ENCODE results near the gene KIF3C. TPM values are rescaled to one million over a fixed set of nuclear protein-coding genes. Genes with fewer than 3 reads are reported as not detected.

The KIF3C gene
- total and polyA plus RNA-seq, 2 experiments from 2014 or later: 5.4 to 5.6 TPM

DNA sequence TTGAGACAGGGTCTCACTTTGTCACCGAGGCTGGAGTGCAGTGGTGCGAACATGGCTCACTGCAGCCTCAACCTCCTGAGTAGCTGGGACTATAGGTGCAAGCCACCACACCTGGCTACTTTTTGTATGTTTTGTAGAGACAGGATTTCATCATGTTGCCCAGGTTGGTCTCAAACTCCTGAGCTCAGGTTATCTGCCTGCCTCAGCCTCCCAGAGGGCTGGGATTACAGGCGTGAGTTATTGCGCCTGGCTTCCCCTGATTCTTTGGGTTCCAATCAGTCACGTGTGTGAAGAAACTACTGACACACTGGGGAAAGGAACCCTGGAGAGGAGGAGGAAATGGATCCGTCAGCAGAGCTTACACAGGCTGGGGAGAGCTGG lies 29.3 kb upstream of the KIF3C start:
- peaks cover 72% of the 10 kb centered on the region for H3K27me3 ChIP-seq
- no peaks in the 10 kb centered on the region for H3K36me3 ChIP-seq
- H3K4me3 ChIP-seq: no peak overlapping the region
- TF ChIP-seq, protein P1, sequence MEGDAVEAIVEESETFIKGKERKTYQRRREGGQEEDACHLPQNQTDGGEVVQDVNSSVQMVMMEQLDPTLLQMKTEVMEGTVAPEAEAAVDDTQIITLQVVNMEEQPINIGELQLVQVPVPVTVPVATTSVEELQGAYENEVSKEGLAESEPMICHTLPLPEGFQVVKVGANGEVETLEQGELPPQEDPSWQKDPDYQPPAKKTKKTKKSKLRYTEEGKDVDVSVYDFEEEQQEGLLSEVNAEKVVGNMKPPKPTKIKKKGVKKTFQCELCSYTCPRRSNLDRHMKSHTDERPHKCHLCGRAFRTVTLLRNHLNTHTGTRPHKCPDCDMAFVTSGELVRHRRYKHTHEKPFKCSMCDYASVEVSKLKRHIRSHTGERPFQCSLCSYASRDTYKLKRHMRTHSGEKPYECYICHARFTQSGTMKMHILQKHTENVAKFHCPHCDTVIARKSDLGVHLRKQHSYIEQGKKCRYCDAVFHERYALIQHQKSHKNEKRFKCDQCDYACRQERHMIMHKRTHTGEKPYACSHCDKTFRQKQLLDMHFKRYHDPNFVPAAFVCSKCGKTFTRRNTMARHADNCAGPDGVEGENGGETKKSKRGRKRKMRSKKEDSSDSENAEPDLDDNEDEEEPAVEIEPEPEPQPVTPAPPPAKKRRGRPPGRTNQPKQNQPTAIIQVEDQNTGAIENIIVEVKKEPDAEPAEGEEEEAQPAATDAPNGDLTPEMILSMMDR (IDR thresholded peaks at IDR 0.05; ENCODE audit: low read depth, low read length): no peak
- H3K27ac ChIP-seq: no peak overlapping the region
- DNase-seq (ENCODE audit: low read depth in 1 of 2, low spot score in 1 of 2): no peak
- no peaks in the 10 kb centered on the region for H3K4me1 ChIP-seq (ENCODE audit: low read depth)
- H3K9me3 ChIP-seq (ENCODE audit: low read depth): no peaks in the 10 kb centered on the region

DNA sequence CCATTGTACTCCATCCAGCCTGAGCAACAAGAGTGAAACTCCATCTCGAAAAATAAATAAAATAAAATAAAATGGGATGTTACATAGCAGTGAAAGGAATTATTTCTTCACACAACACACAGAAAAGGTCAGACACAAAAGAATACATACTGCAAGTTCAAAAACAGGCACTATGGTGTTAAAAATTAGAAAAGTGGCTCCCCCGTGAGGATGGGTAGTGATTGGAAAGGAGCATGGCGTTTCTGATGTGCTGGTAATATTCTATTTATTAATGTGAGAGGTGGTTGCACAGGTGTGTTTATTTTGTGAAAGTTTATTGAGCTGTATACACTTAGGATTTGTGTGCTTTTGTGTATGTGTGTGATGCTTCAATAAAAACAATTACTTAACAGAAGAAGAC lies 28.6 kb upstream of the KIF3C start:
- TF ChIP-seq, protein P1 (IDR thresholded peaks at IDR 0.05; ENCODE audit: low read depth, low read length): no peak
- Histone ChIP-seq H3K27me3 (peaks cover 72% of the 10 kb centered on the region), H3K4me3 (no peak overlapping the region), H3K27ac (no peak overlapping the region), H3K36me3 (no peaks in the 10 kb centered on the region), H3K9me3 (ENCODE audit: low read depth) (no peaks in the 10 kb centered on the region), H3K4me1 (ENCODE audit: low read depth) (no peaks in the 10 kb centered on the region)
- DNase-seq (ENCODE audit: low read depth in 1 of 2, low spot score in 1 of 2): no peak

DNA sequence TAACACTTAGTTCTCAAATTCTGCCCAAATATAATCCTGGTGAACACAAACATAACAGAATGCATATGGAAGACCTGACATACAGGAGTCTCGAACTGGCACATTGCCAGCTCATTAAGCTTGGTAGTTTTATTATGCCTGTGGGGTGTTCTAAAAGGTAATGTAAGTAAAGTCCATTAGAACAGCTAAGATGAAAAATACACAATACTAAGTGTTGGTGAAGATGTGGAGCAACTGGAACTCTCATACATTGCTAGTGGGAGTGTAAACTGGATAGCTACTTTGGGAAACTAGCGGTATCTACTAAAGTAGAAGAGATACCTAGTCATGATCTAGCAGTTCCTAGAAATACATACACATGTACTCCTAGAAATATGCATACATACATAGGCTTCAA lies 27.3 kb upstream of the KIF3C start:
- H3K27ac ChIP-seq: no peak overlapping the region
- peaks cover 72% of the 10 kb centered on the region for H3K27me3 ChIP-seq
- no peaks in the 10 kb centered on the region for H3K9me3 ChIP-seq (ENCODE audit: low read depth)
- no peaks in the 10 kb centered on the region for H3K36me3 ChIP-seq
- H3K4me3 ChIP-seq: no peak overlapping the region
- no peaks in the 10 kb centered on the region for H3K4me1 ChIP-seq (ENCODE audit: low read depth)
- TF ChIP-seq, protein P1 (IDR thresholded peaks at IDR 0.05; ENCODE audit: low read depth, low read length): no peak
- DNase-seq (ENCODE audit: low read depth in 1 of 2, low spot score in 1 of 2): no peak

DNA sequence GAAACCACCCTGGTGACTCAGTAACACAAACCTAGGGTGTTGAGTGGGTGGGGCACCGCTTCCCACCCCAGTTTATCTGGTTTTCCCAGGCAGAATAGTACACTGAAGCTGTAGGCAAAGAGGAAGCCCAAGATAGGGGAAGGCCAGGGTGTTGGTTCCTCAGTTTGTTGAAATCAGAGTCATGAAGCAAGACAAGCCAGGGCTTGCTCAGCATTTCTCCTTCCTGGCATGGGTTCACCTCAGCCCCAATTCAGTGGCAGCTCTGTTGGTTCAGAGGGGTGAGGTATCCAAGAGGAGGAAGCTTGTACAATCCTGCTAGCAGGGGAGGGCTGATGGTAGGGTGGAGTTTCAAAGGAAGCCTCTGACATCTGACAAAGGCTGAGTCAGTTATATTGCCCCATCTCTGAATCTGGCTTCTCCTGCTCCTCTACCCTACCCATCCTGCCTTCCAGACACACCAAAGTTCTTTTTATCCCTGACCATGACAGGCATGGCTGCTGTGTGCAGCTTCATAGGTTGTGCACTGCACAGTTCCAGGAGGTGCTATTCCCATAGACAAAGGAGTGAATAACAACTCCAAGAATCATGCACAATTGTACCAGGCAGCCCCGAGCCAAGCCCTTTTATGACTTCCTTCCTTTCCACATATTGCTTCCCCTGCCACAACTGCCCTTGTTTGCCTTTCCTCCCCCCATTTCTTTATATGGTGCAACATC lies 26.7 kb upstream of the KIF3C start:
- H3K36me3 ChIP-seq: no peaks in the 10 kb centered on the region
- no peak overlapping the region for H3K4me3 ChIP-seq
- peak in 1 of 2 donors; percentile 92 for DNase-seq (ENCODE audit: low read depth in 1 of 2, low spot score in 1 of 2)
- TF ChIP-seq, protein P1 (IDR thresholded peaks at IDR 0.05; ENCODE audit: low read depth, low read length): no peak
- no peaks in the 10 kb centered on the region for H3K4me1 ChIP-seq (ENCODE audit: low read depth)
- H3K27me3 ChIP-seq: peaks cover 73% of the 10 kb centered on the region
- no peak overlapping the region for H3K27ac ChIP-seq
- no peaks in the 10 kb centered on the region for H3K9me3 ChIP-seq (ENCODE audit: low read depth)

DNA sequence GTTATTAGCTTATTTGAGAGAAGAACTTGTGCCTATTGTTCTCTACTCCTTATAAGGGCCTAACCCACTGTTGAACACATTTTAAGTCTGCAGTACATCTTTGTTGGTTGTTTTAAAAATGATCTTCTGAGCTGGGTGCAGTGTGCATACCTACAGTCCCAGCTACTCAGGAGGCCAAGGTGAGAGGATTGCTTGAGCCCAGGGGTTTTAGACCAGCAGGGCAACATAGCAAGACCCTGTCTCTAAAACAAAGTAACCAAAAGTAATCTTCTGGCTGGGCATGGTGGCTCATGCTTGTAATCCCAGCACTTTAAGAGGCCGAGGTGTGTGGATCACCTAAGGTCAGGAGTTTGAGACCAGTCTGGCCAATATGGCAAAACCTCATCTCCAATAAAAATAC lies 25.8 kb upstream of the KIF3C start:
- Histone ChIP-seq H3K36me3 (no peaks in the 10 kb centered on the region), H3K4me1 (ENCODE audit: low read depth) (no peaks in the 10 kb centered on the region), H3K4me3 (no peak overlapping the region), H3K9me3 (ENCODE audit: low read depth) (no peaks in the 10 kb centered on the region), H3K27ac (no peak overlapping the region), H3K27me3 (peaks cover 74% of the 10 kb centered on the region)
- TF ChIP-seq, protein P1 (IDR thresholded peaks at IDR 0.05; ENCODE audit: low read depth, low read length): no peak
- no peak for DNase-seq (ENCODE audit: low read depth in 1 of 2, low spot score in 1 of 2)
